ENCODE results near the gene SHISA2.
"Not testable (repeated sequence)": the region's sequence is repeated elsewhere in the genome, so short reads cannot be mapped to it uniquely, and the experiment has no call there.

GRCh38 chr13:26076821-26077220, 25.0 kb upstream of the SHISA2 start:
- not testable (repeated sequence) for TF ChIP-seq CTCF (IDR thresholded peaks at IDR 0.05; ENCODE audit: insufficient read depth, low read length, poor library complexity, severe bottlenecking); EZH2phosphoT487 (conservative IDR thresholded peaks at IDR 0.05; ENCODE audit: low read length)

Measured in SU-DHL-6 (cell line).